NCI-H748 treated with DMSO at 0.1 percent for 48 hours (cell line): ENCODE results near the gene PPP2CA.

ENCODE experiments used
- DNase-seq: peaks from one replicate; lab custom pipeline; 2025; lab: John Stamatoyannopoulos, UW

Gene PPP2CA

GRCh38 chr5:134148316-134148715 lies 77.6 kb downstream of the PPP2CA start:
- DNase-seq = no peak

GRCh38 chr5:134146651-134147518 lies 79.0 kb downstream of the PPP2CA start:
- no peak for DNase-seq

- DNase-seq = peak; percentile 40
These were observed 79.9 kb downstream of the PPP2CA start for GRCh38 chr5:134145779-134146581.

- DNase-seq = no peak
These were observed 80.7 kb downstream of the PPP2CA start for GRCh38 chr5:134145041-134145757.
